H9 (cell line): Measurements from ENCODE around the gene ASTN2. TPM values are rescaled to one million over a fixed set of nuclear protein-coding genes. Genes with fewer than 3 reads are reported as not detected.

Experiments
- DNase-seq: peaks from one replicate; pipeline ENCODE4 v3.0.0-alpha.2; 2017
- H2AFZ ChIP-seq: one replicate; pipeline ENCODE4 v1.6.1; 2013; ENCODE audit warnings: mild to moderate bottlenecking, low read length, control low read depth, moderate library complexity
- H2AK5ac ChIP-seq: 2 replicates; pipeline ENCODE4 v1.6.1; 2013; ENCODE audit warnings: low read length, control low read depth, mixed read lengths; ENCODE audit not compliant: insufficient read length
- H2BK120ac ChIP-seq: one replicate; pipeline ENCODE4 v1.6.1; 2013; ENCODE audit warnings: low read depth, mild to moderate bottlenecking, low read length, control low read depth, inconsistent platforms; ENCODE audit not compliant: poor library complexity, severe bottlenecking
- H2BK12ac ChIP-seq: 2 replicates; pipeline ENCODE4 v1.6.1; 2013; ENCODE audit warnings: low read length, control low read depth, mixed read lengths, low read depth; ENCODE audit not compliant: insufficient read length
- H2BK15ac ChIP-seq: 2 replicates; pipeline ENCODE4 v1.6.1; 2013; ENCODE audit warnings: low read depth, low read length, control low read depth
- H2BK20ac ChIP-seq: one replicate; pipeline ENCODE4 v1.6.1; 2013; ENCODE audit warnings: low read depth, mild to moderate bottlenecking, low read length, control low read depth, inconsistent platforms; ENCODE audit not compliant: poor library complexity, severe bottlenecking
- H2BK5ac ChIP-seq: 2 replicates; pipeline ENCODE4 v1.6.1; 2013; ENCODE audit warnings: low read length, control low read depth, mixed read lengths; ENCODE audit not compliant: insufficient read length
- H3K14ac ChIP-seq: 2 replicates; pipeline ENCODE4 v1.6.1; 2013; ENCODE audit warnings: low read length, control low read depth; ENCODE audit not compliant: insufficient read depth
- H3K18ac ChIP-seq: 2 replicates; pipeline ENCODE4 v1.6.1; 2013; ENCODE audit warnings: low read depth, mild to moderate bottlenecking, mixed read lengths, low read length, control low read depth; ENCODE audit not compliant: insufficient read length
- H3K23ac ChIP-seq: 2 replicates; pipeline ENCODE4 v1.6.1; 2013; ENCODE audit warnings: low read length, control low read depth, mixed read lengths, low read depth; ENCODE audit not compliant: insufficient read length
- H3K23me2 ChIP-seq: 2 replicates; pipeline ENCODE4 v1.6.1; 2013; ENCODE audit warnings: low read depth, mild to moderate bottlenecking, mixed read lengths, low read length, control low read depth; ENCODE audit not compliant: insufficient read length, poor library complexity, severe bottlenecking
- H3K27ac ChIP-seq: 2 replicates; pipeline ENCODE4 v1.5.1; 2013; ENCODE audit warnings: low read length, control low read depth, mixed read lengths, low read depth; ENCODE audit not compliant: insufficient read length
- H3K27me3 ChIP-seq: 2 replicates; pipeline ENCODE4 v1.6.1; 2013; ENCODE audit warnings: low read length, control low read depth, inconsistent platforms; ENCODE audit not compliant: insufficient read depth
- H3K4ac ChIP-seq: 2 replicates; pipeline ENCODE4 v1.6.1; 2013; ENCODE audit warnings: low read depth, mild to moderate bottlenecking, control low read depth, inconsistent platforms, low read length, moderate library complexity
- H3K4me1 ChIP-seq: 2 replicates; pipeline ENCODE4 v1.6.1; 2013; ENCODE audit warnings: low read length, control low read depth, inconsistent platforms; ENCODE audit not compliant: insufficient read depth
- H3K4me2 ChIP-seq: 2 replicates; pipeline ENCODE4 v1.6.1; 2013; ENCODE audit warnings: low read length, control low read depth, mixed read lengths; ENCODE audit not compliant: insufficient read length, insufficient read depth
- H3K56ac ChIP-seq: 2 replicates; pipeline ENCODE4 v1.6.1; 2013; ENCODE audit warnings: low read depth, mild to moderate bottlenecking, mixed read lengths, low read length, control low read depth; ENCODE audit not compliant: insufficient read length
- H3K79me1 ChIP-seq: 2 replicates; pipeline ENCODE4 v1.6.1; 2013; ENCODE audit warnings: low read depth, mild to moderate bottlenecking, moderate library complexity, low read length, control low read depth, inconsistent platforms; ENCODE audit not compliant: insufficient read depth, poor library complexity, severe bottlenecking
- H3K79me2 ChIP-seq: 2 replicates; pipeline ENCODE4 v1.6.1; 2013; ENCODE audit warnings: low read length, control low read depth, inconsistent platforms; ENCODE audit not compliant: insufficient read depth
- H3K9ac ChIP-seq: 2 replicates; pipeline ENCODE4 v1.6.1; 2013; ENCODE audit warnings: low read length, control low read depth, mixed read lengths; ENCODE audit not compliant: insufficient read length; ENCODE audit errors: extremely low read depth
- H3K9me3 ChIP-seq: one replicate; pipeline ENCODE4 v1.6.1; 2013; ENCODE audit warnings: low read depth, low read length, inconsistent platforms; ENCODE audit not compliant: control insufficient read depth
- H3T11ph ChIP-seq: one replicate; pipeline ENCODE4 v1.6.1; 2013; ENCODE audit warnings: mild to moderate bottlenecking, low read length, control low read depth, inconsistent platforms
- H4K20me1 ChIP-seq: one replicate; pipeline ENCODE4 v1.6.1; 2013; ENCODE audit not compliant: control insufficient read depth, insufficient read length, insufficient read depth
- H4K5ac ChIP-seq: 2 replicates; pipeline ENCODE4 v1.6.1; 2013; ENCODE audit warnings: low read depth, mild to moderate bottlenecking, mixed read lengths, low read length, control low read depth; ENCODE audit not compliant: insufficient read length
- H4K8ac ChIP-seq: replicated peaks from 2 replicates; pipeline ENCODE4 v1.6.1; 2013; ENCODE audit warnings: low read length, control low read depth, mixed read lengths, low read depth; ENCODE audit not compliant: insufficient read length
- H4K91ac ChIP-seq: 2 replicates; pipeline ENCODE4 v1.6.1; 2013; ENCODE audit warnings: low read depth, mild to moderate bottlenecking, moderate library complexity, mixed read lengths, low read length, control low read depth; ENCODE audit not compliant: insufficient read length
- H3K27ac Mint-ChIP-seq, 3 experiments: 2 replicates in 2 of 3; 3 replicates in 1 of 3; pipeline ENCODE4 v1.8.0; 2020 to 2021; ENCODE audit warnings: mixed read lengths in 3 of 3, mild to moderate bottlenecking in 1 of 3, moderate library complexity in 1 of 3
- H3K27me3 Mint-ChIP-seq: 2 replicates; pipeline ENCODE4 v1.8.0; 2021; ENCODE audit warnings: low read depth, mild to moderate bottlenecking, moderate library complexity, mixed read lengths
- H3K36me3 Mint-ChIP-seq, 3 experiments: 2 replicates in 2 of 3; 3 replicates in 1 of 3; pipeline ENCODE4 v1.8.0; 2020 to 2021; ENCODE audit warnings: low read depth in 3 of 3, mixed read lengths in 3 of 3; ENCODE audit not compliant: insufficient read depth in 1 of 3
- H3K4me1 Mint-ChIP-seq, 2 experiments: 2 replicates each; pipeline ENCODE4 v1.8.0; 2020; ENCODE audit warnings: mixed read lengths in 2 of 2
- H3K4me3 Mint-ChIP-seq, 2 experiments: 2 replicates in 1 of 2; 3 replicates in 1 of 2; pipeline ENCODE4 v1.8.0; 2020 to 2021; ENCODE audit warnings: mild to moderate bottlenecking in 2 of 2, mixed read lengths in 2 of 2, moderate library complexity in 1 of 2
- H3K9me3 Mint-ChIP-seq, 2 experiments: 2 replicates in 1 of 2; 3 replicates in 1 of 2; pipeline ENCODE4 v1.8.0; 2020; ENCODE audit warnings: mild to moderate bottlenecking in 2 of 2, mixed read lengths in 2 of 2, moderate library complexity in 1 of 2
- CTCF ChIP-seq: fragments of 200-600 bp; sonication (generic); conservative IDR thresholded peaks from 3 replicates; pipeline ENCODE4 v1.8.0; 2021; ENCODE audit warnings: antibody characterized with exemption, mild to moderate bottlenecking
- WGBS: extraction: QIAGEN DNeasy Blood & Tissue Kit; methylation state at CpG from one replicate; pipeline ENCODE4 v1.1.7; 2013; ENCODE audit warnings: missing lambda C conversion rate, low lambda C conversion rate, mixed read lengths; ENCODE audit not compliant: insufficient read length; ENCODE audit errors: extremely low coverage; 5-methylcytosine and 5-hydroxymethylcytosine counted together
- total RNA-seq: library from RNA; stranded (reverse); gene quantifications from 2 replicates; pipeline ENCODE4 v1.2.1, GENCODE V29; 2021

The ASTN2 gene
- total RNA-seq, 1 experiment from 2014 or later = 9.7 TPM

DNA sequence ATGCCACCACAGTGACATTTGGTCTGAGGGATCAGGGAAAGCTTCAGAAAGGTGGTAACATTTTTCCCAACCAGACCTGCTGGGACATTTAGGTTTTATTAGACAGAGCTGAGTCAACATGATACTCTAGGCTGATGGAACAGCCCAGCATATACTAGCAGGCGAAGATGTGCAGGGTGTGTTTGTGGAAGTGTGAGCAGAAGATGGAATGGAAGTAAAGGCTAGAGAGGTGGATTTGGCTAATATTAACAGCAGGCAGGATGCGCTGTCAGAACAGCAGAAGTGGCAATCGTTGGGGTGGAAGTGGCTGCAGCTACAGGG lies 340.6 kb downstream of the ASTN2 start:
- Mint-ChIP-seq H3K4me1 (peaks cover 24 to 34% of the 10 kb centered on the region in 2 experiments), H3K4me3 (no peak overlapping the region), H3K27ac (no peak overlapping the region; a peak in 2 of 7 replicates), H3K27me3 (no peaks in the 10 kb centered on the region; the same call in 1 of the 2 replicates), H3K9me3 (no peaks in the 10 kb centered on the region), H3K36me3 (no peaks in the 10 kb centered on the region)
- no peak overlapping the region for H3K9ac ChIP-seq
- no peak overlapping the region for H2BK5ac ChIP-seq
- no peak overlapping the region for H2BK12ac ChIP-seq
- H3K79me1 ChIP-seq = no peaks in the 10 kb centered on the region
- H3K14ac ChIP-seq = no peak overlapping the region
- no peak for DNase-seq
- no peak overlapping the region for H3K4ac ChIP-seq
- H4K91ac ChIP-seq = no peak overlapping the region
- no peak overlapping the region for H3K56ac ChIP-seq
- H3T11ph ChIP-seq = no peak overlapping the region
- H3K27ac ChIP-seq = no peak overlapping the region
- no peaks in the 10 kb centered on the region for H3K27me3 ChIP-seq
- H2AK5ac ChIP-seq = no peak overlapping the region
- no peaks in the 10 kb centered on the region for H3K9me3 ChIP-seq
- no peak overlapping the region for H2BK120ac ChIP-seq
- H4K20me1 ChIP-seq = no peaks in the 10 kb centered on the region
- no peak overlapping the region for H3K18ac ChIP-seq
- no peak overlapping the region for H3K23ac ChIP-seq
- WGBS = no CpG with 5 or more reads among the region's 3 CpGs
- no peak overlapping the region for H2AFZ ChIP-seq
- no peak overlapping the region for H2BK15ac ChIP-seq
- no peaks in the 10 kb centered on the region for H3K79me2 ChIP-seq
- no peaks in the 10 kb centered on the region for H3K23me2 ChIP-seq
- no peak for TF ChIP-seq CTCF
- H4K8ac ChIP-seq = no peak overlapping the region
- H3K4me1 ChIP-seq = peaks cover 2% of the 10 kb centered on the region; the same call in 1 of the 2 replicates
- H2BK20ac ChIP-seq = no peak overlapping the region
- H4K5ac ChIP-seq = no peak overlapping the region
- H3K4me2 ChIP-seq = no peak overlapping the region
